GM19455 (cell line): ENCODE data around the gene GAPVD1.
"Not testable (repeated sequence)": the region's sequence is repeated elsewhere in the genome, so short reads cannot be mapped to it uniquely, and the experiment has no call there.

Experiments
- ATAC-seq: cut with Tn5 transposase; IDR thresholded peaks from one replicate; pipeline ENCODE4 v1.9.1; 2021; ENCODE audit not compliant: unreplicated experiment

GAPVD1 gene

DNA sequence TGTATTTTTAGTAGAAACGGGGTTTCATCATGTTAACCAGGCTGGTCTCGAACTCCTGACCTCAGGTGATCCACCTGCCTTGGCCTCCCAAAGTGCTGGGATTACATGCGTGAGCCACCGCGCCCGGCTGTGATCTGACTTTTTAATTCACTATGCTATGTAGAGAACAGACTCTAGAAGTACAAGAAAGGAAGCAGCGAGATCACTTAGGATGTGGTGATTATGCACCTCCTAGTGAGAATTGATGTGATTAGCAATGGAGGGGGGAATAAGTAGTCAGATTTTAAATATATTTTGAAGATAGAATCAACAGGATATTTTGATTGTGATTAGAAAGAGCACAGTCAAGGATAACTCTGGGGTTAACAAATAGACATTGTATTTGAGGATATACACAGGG, 36.3 kb downstream of the GAPVD1 start:
- no peak for ATAC-seq

GRCh38 chr9:125302241-125302640, 40.6 kb downstream of the GAPVD1 start:
- ATAC-seq: no peak

DNA sequence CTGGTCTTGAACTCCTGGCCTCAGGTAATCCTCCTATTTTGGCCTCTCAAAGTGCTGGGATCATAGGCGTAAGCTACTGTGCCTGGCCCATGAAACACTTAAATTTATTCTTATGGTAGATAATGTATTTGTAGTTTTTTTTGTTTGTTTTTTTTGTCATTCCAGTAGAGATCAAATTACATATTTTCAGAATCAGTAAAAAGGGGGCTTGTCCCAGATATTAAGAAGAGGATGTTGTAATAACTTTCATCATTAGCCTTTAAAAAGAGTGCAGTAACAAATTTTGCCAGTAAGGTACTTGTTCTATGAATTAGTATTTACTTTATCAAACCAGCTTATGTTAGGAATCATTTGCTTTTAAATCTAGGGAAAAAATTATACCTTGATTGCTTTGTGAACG, 42.6 kb downstream of the GAPVD1 start:
- no peak for ATAC-seq

- no peak for ATAC-seq
These were observed 50.8 kb downstream of the GAPVD1 start for GRCh38 chr9:125312411-125312810.

GRCh38 chr9:125316359-125316758, 54.7 kb downstream of the GAPVD1 start:
- not testable (repeated sequence) for ATAC-seq

GRCh38 chr9:125317704-125318103, 56.1 kb downstream of the GAPVD1 start:
- no peak for ATAC-seq

DNA sequence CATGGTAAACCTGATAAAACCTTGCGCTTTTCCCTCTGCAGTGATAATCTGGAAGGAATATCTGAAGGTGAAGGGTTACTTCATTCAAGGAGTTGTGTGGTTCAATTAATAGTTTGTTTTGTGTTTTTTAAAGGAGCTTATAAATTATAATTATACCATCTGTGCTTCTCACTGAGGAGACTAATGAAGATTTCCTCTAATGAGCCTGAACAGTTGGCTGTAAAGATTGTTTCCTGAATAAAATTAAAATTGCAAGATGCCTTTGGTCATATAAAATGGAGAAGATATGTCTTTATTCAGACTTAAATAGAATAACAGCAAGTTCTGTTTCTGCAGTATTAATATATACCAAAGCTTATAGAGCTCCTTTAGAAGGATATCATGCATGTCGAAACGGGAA, 59.9 kb downstream of the GAPVD1 start:
- ATAC-seq: no peak

GRCh38 chr9:125323615-125324014, 62.0 kb downstream of the GAPVD1 start:
- no peak for ATAC-seq

GRCh38 chr9:125325826-125326225, 64.2 kb downstream of the GAPVD1 start:
- no peak for ATAC-seq

DNA sequence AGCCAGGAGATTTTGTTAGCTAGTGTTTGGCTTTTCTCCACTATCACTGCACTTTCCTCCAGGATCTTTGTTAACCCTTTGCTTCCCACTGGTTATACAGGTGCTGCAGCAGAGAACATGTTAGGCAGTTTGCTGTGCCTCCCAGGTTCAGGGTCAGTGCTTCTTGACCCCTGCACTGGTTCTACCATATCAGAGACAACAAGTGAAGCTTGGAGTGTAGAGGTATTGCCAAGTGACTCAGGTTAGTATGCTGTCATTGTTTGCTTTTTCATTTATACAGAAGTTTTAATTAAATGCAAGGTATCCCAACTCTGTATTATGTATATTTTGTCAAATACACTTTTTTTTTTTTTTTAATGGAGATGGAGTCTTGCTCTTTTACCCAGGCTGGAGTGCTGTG, 68.4 kb downstream of the GAPVD1 start:
- no peak for ATAC-seq

GRCh38 chr9:125330587-125330986, 69.0 kb downstream of the GAPVD1 start:
- no peak for ATAC-seq

GRCh38 chr9:125332527-125332926, 70.9 kb downstream of the GAPVD1 start:
- no peak for ATAC-seq

DNA sequence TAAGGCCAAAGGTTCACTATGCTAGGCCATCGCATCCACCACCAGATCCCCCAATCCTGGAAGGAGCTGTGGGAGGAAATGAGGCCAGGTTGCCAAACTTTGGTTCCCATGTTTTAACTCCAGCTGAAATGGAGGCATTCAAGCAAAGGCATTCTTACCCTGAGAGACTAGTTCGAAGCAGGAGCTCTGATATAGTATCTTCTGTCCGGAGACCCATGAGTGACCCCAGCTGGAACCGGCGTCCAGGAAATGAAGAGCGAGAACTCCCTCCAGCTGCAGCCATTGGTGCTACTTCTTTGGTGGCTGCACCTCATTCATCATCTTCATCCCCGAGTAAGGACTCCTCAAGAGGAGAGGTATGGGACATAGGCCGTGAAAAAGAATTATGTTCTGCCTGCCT, 75.6 kb downstream of the GAPVD1 start:
- no peak for ATAC-seq

- no peak for ATAC-seq
These were observed 77.3 kb downstream of the GAPVD1 start for GRCh38 chr9:125338929-125339328.

- ATAC-seq: no peak
These were observed 79.9 kb downstream of the GAPVD1 start for GRCh38 chr9:125341566-125341965.

- no peak for ATAC-seq
These were observed 82.1 kb downstream of the GAPVD1 start for GRCh38 chr9:125343518-125344275.

DNA sequence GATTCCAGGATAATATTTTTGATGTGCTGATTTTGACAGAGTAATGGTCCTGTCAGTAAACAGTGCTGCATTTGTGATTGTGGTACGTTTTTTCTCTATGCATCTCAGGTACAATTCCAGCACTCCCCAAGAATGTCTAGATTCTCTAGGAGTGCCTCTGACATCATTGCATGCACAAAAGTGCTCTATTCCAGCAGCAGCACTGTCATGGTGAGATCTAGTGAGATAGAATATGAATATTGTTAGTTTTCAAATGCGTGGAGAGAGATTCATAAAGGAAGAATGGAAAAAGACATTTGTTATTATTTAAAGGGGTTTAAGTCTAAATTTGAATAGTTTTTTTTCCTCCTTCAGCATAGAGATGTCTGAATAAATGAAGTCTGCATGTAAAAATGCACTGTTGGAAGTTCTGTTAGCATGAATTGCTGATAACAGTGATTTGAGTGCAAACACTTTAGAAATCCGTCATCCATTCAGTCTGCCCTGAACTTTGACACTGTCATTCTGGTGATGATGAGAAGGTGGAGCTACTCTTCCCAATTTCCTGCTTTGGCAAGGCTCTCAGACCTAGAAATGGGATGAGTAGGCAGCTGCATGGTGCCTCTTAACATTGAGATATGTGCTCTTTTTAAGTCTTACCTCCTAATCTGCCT, 84.6 kb downstream of the GAPVD1 start:
- no peak for ATAC-seq

GRCh38 chr9:125355601-125356000, 94.0 kb downstream of the GAPVD1 start:
- no peak for ATAC-seq

DNA sequence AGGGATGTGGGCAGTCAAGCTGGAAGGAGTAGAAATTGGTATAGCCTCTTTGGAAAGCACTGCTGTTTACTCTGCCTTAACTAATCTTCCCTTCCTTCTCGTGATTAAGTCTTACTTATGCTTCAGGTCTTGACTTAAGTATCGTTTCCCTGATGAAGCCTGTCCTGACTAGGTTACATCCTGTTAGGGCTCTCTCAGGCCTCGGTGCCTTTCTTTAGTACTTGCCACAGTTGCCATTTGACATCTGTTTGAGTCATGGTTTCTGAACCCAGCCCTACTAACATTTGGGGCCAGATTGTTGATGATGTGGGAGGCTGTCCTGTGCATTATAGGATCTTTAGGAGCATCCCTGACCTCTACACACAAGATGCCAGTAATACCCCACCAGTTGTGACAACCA, 94.4 kb downstream of the GAPVD1 start:
- ATAC-seq: no peak

GRCh38 chr9:125359011-125359410, 97.4 kb downstream of the GAPVD1 start:
- no peak for ATAC-seq

DNA sequence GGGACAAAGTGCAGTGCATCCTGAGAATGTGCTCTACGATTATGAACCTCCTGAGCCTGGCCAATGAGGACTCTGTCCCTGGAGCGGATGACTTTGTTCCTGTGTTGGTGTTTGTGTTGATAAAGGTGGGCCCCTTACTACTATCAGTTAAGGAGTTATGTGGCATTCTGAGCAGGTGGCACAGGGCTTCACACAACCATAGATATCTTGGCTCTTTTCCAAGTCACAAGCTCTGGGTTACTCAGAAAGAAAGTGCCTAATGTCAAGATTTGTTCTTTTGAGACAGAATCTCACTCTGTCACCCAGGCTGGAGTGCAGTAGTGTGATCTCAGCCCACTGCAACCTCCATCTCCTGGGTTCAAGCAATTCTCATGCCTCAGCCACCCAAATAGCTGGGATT, 99.0 kb downstream of the GAPVD1 start:
- no peak for ATAC-seq

- no peak for ATAC-seq
These were observed 100.4 kb downstream of the GAPVD1 start for GRCh38 chr9:125361837-125362531.
